Ureter (tissue), 1 donor: ENCODE measurements around the gene AKR1B15. TPM values are rescaled to one million over a fixed set of nuclear protein-coding genes. Genes with fewer than 3 reads are reported as not detected.

Experiments used
- DNase-seq: peaks from one replicate; pipeline ENCODE4 v3.0.0-alpha.2; 2020; ENCODE audit warnings: low spot score
- total RNA-seq: library from RNA; stranded (reverse); gene quantifications from one replicate; pipeline ENCODE4 v1.2.4, GENCODE V29; 2023
- donor health status: DM: yes; HTN: yes; CAD: no.

The AKR1B15 gene
- total RNA-seq, 1 donor from 2014 or later: 1.6 TPM

DNA sequence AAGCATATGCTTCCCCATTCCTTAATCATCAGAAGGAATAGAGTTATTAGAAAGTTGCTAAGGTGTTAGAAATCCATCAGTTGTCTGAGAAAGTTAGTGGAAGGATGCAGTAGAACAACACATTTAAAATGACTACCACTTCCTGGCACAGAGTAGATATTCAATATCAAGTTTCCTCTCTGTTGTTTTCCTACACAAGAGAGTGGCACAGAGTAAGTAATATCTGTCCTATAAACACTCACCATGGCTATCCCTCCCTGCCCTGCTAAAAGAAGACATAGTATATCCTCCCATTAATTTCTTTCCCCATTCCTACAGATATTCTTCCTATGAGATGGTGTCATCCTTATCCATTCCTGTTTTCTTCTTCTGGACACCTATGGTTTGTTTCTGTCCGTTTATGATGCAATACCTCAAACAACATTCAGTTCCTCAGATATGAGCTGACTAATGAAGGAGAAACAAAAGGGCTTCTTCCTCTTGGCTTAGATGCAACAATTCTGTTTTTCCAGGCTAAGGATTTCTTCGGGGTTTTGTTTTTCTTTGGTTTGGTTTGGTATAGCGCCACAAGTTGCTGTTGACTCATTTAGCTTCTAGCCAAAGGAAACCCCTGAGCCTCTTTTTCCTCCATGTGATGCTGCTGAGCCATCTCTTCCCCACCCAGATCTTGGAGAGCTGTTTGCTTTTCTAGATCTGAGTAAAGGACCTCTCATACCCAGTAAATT is 64.9 kb downstream of the AKR1B15 start:
- DNase-seq: no peak

DNA sequence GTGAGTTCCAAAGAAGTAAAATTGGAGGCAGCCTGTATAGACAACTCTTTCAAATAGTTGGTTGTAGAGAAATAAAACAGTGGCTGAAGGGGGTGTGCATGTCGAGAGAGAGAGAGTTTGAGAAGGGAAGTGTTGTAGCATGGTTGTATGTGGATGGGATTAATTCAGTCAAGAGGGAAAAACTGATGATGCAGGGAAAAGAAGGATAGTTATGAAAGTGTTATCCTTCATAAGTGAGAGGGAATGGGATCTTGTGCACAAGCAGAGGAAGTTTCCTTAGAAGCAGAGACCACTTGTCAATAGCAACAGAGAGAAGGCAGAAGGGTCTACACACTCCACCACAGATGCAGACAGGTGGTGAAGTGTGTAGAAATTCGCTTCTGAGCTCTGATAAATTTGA is 67.7 kb downstream of the AKR1B15 start:
- no peak for DNase-seq

DNA sequence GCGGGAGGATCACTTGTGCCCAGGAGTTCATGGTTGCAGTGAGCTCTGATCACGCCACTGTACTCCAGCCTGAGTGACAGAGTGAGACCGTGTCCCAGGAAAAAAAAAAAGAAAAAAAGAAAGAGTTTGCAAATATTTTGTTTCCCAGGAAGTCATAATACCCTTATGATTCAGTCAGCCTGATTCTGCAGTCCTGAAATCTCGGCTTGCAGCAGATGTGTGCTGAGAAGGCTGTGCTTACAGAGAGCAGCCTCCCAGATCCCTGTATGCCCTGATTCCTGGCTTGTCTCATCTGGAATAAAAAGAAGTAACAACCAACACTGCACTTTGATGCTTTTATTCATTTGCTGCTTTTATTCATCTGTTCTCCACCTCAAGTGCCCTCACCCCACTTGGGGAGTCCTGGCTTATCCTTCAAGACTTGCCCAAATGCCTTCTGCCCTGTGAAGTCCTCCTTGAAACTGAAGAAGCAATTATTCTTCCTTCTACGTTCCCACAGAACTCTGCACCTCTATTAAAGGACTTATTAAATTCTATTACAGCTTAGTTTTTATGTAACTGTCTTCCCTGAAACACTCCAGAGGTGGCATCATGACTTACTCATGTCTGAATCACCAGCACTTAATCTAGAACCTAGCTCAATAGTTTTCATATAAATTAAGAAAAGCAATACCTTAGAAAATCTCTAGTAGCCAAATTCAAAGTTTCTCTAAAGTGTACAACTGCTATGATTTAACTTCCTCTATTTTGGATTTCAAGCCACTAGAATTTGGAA is 70.0 kb downstream of the AKR1B15 start:
- DNase-seq: no peak

DNA sequence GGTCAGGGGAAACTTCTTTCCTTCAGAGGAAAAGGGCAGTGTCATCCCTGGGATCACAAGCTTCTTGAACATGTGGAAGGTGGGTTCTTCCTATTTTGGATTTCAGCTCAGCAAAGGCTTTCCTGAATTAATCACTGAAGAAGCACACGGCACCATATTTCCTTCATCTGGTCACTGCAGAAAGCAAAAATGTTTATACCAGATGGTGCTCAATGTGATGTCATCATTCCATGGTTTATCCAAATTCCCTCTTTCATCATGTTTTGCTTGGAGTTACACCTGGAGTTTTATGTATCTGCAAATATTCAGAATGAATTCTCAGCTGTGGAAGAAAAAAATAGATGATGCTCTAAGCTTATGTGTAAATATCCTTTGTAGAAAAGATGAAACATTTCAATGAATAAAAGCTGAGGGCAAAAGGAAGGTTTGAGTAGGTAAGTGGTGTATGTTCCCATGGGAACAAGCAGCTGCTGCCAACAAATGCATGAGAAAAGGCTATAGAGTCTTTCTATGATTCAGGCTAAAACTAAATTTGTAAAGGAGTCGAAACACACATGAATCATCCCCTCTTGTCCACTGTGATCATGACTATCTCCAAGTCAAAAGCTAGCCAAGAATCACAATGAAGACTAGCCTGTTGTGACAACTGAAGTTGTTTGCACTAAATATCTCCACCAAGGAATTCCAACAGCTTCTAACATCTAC is 70.9 kb downstream of the AKR1B15 start:
- no peak for DNase-seq

DNA sequence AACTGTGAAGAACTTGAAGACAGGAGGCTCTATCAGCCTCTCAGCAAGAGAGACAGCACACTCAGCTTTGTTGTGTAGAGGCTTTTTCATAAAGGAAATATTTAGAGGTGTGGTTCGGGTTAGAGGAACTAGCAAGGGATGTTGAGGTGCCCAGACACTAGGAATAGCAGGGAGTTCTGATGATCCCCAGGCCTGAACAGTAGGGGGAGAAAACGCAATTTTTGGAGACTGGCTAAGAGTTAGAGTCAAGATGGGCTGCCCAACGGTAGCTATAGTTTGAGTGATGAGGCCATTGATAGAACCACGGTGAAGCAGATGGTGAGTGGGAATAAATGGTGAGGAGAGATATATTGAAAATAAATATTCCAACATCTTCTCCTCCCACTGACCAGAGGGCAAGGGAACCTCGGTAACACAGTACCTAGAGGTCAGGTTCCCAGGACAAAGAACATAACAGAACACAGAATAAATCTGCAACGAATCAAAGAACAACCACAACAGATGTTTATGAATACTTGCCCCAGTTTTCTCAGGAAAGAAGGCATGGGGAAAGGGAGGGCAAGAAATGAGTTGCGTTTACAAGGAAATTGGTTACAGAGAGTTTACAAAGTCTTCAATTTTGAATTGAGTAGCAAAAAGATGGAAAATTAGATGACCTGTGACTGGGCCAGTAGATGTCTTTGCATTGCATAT is 73.5 kb downstream of the AKR1B15 start:
- DNase-seq: no peak

DNA sequence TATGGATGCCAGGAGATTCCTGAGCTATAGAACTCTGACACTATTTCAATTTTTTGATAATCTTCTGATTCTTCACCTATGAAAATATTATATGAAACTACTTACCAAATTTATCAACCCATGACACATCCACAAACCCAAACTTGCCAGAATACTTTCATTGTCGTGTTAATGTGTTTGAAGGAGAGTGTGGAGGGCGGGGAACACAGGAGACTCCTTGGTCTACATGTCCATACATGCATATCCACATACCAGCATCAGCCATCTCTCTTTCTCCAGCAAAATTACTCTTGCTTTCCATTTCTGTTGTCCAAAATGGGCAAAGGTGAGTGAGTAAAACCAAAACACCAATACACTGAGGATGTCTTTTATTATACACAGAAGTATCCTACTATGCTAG is 74.3 kb downstream of the AKR1B15 start:
- DNase-seq: no peak

DNA sequence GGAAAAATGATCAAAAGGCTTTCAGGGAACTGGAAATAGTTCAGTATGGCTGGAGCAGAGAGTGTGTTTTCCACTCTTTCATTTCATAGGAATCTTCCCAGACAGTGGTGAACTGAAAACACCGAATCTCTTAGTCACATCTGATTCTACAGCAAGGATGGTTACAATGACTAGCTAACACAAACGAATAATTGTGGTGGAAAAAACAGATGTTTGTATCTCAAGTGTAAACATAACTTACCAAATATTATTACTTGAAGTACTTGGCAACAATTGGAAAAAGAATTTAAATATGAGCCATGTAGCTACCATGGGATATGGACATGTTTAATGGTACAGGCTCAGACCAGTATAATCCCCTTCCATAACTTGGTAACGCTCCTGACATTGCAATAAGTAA is 76.6 kb downstream of the AKR1B15 start:
- DNase-seq: no peak

DNA sequence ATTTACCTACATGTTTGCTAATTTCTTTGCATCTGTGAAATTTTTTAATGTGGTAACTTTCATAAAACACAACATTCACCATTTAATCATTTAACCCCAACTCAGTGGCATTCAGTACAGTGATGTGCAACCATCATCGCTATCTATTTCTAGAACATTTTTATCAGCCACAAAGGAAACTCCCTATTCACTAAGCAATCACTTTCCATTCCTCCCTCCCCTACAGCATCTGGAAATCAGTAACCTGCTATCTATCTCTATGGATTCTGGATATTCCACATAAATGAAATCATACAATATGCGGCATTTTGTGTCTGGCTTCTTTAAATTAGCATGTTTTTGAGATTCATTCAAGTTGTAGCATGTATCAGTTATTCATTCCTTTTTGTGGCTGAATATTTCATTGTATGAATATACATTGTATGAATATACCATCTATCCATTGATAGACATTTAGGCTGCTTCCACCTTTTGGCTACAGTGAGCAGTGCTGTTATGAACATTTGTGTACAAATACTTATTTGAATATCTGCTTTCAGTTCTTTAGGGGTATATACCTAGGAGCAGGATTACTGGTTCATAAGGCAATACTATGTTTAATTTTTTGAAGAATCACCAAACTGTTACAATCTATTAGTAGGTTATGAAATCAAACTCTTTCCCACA is 78.3 kb downstream of the AKR1B15 start:
- DNase-seq: no peak

DNA sequence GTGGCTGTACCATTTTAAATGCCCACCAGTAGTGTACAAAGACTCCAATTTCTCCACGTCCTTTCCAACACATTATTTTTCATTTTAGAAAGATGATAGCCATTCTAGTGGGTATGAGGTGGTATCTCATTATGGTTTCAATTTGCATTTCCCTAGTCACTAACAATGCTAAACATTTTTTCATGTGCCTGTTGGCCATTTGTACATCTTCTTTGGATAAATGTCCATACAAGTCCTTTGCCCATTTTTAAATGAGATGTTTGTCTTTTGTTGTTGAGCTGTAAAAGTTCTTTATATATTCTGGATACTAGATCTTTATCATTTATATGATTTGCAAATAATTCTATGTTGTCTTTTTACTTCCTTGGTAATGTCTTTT is 78.9 kb downstream of the AKR1B15 start:
- DNase-seq: no peak

DNA sequence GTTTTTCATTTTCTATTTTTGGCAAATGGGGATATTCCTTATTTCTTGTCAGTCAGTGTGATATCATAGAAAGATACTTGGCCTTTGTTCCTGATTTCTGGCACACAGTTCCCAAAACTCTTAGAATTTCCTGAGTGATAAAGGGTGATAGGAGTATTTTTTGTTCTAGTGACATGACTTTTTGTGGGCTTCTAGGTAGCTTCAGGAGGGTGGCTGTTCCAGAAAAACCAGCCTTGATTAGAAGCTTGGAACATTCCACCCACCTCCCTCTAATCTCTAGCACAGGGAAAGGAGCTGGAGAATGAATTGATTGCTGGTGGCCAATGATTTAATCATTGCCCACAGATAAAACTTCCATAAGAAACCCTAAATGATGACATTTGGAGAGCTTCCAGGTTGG is 80.5 kb downstream of the AKR1B15 start:
- DNase-seq: no peak

Other genes with a start within 250 kb of the AKR1B15 start
- 16.3 TPM for gene SLC35B4, start 232.2 kb upstream of the AKR1B15 start, total RNA-seq
- 66.6 TPM for gene AKR1B1, start 90.0 kb upstream of the AKR1B15 start, total RNA-seq
- 11.1 TPM for gene AKR1B10, start 21.5 kb upstream of the AKR1B15 start, total RNA-seq
- 25.5 TPM for gene BPGM, start 97.7 kb downstream of the AKR1B15 start, total RNA-seq
- gene CALD1, start 230.5 kb downstream of the AKR1B15 start, total RNA-seq: 389 TPM